GM10266 (cell line): Measurements from ENCODE around the gene ARHGAP29.

Source experiments
- DNase-seq: peaks from one replicate; pipeline ENCODE4 v3.0.0; 2012; ENCODE audit errors: extremely low spot score
- CTCF ChIP-seq: IDR thresholded peaks from 2 replicates; pipeline ENCODE4 v1.5.1; 2012; ENCODE audit warnings: mild to moderate bottlenecking, low read depth; ENCODE audit not compliant: control insufficient read depth, insufficient read depth; ENCODE audit errors: missing control alignments

ARHGAP29 gene

GRCh38 chr1:94122201-94122970 lies 115.0 kb downstream of the ARHGAP29 start:
- no peak for DNase-seq
- TF ChIP-seq CTCF = no peak
